ENCODE results near the gene CSNK1G1. TPM values are rescaled to one million over a fixed set of nuclear protein-coding genes. Genes with fewer than 3 reads are reported as not detected.
"Not testable (repeated sequence)": the region's sequence is repeated elsewhere in the genome, so short reads cannot be mapped to it uniquely, and the experiment has no call there.

The CSNK1G1 gene
- total RNA-seq, 1 donor from 2014 or later = 37.0 TPM

- H3K27ac ChIP-seq (ENCODE audit: low read depth, low read length) = no peak overlapping the region
- H3K36me3 ChIP-seq (ENCODE audit: insufficient read depth, low read length) = peaks cover 32% of the 10 kb centered on the region
- no peak overlapping the region for H2AFZ ChIP-seq (ENCODE audit: low read depth, low read length)
- H3K4me1 ChIP-seq (ENCODE audit: insufficient read depth, low read length) = no peaks in the 10 kb centered on the region
- no peaks in the 10 kb centered on the region for H3K9me3 Mint-ChIP-seq (ENCODE audit: unreplicated experiment)
- no peak overlapping the region for H3K9ac ChIP-seq (ENCODE audit: low read length)
- FAIRE-seq (no peak), DNase-seq (ENCODE audit: low read depth) (no peak)
- H4K20me1 ChIP-seq (ENCODE audit: insufficient read depth, low read length) = peaks cover 11% of the 10 kb centered on the region
- no peaks in the 10 kb centered on the region for H3K27me3 Mint-ChIP-seq (ENCODE audit: low read depth, unreplicated experiment)
- peaks cover 12% of the 10 kb centered on the region for H3K79me2 ChIP-seq (ENCODE audit: insufficient read depth, low read length)
- peaks cover 22% of the 10 kb centered on the region for H3K36me3 Mint-ChIP-seq (ENCODE audit: low read depth, unreplicated experiment)
- H3K4me1 Mint-ChIP-seq (ENCODE audit: low read depth, unreplicated experiment) = peaks cover 10% of the 10 kb centered on the region
- H3K27ac Mint-ChIP-seq (ENCODE audit: unreplicated experiment) = peak overlapping the region; percentile 47
- no peak for TF ChIP-seq EZH2 (IDR thresholded peaks at IDR 0.05; ENCODE audit: insufficient read depth, low read length)
- H3K4me3 Mint-ChIP-seq (ENCODE audit: unreplicated experiment) = no peak overlapping the region
- no peak overlapping the region for H3K4me3 ChIP-seq (ENCODE audit: insufficient read depth, low read depth, low read length)
- H3K4me2 ChIP-seq (ENCODE audit: low read length) = no peak overlapping the region
- H3K9me3 ChIP-seq (ENCODE audit: insufficient read depth, low read depth, low read length) = no peaks in the 10 kb centered on the region
- no peaks in the 10 kb centered on the region for H3K27me3 ChIP-seq (ENCODE audit: insufficient read depth, low read length)
These were observed 40.8 kb upstream of the CSNK1G1 start for GRCh38 chr15:64396789-64397188.

- H3K9ac ChIP-seq (ENCODE audit: low read length); H3K4me1 ChIP-seq (ENCODE audit: insufficient read depth, low read length); H3K4me3 Mint-ChIP-seq (ENCODE audit: unreplicated experiment); DNase-seq (ENCODE audit: low read depth); H3K27me3 Mint-ChIP-seq (ENCODE audit: low read depth, unreplicated experiment); H3K9me3 Mint-ChIP-seq (ENCODE audit: unreplicated experiment); H3K27ac Mint-ChIP-seq (ENCODE audit: unreplicated experiment); H3K4me3 ChIP-seq (ENCODE audit: insufficient read depth, low read depth, low read length); H2AFZ ChIP-seq (ENCODE audit: low read depth, low read length); H3K27ac ChIP-seq (ENCODE audit: low read depth, low read length); H3K27me3 ChIP-seq (ENCODE audit: insufficient read depth, low read length); H3K9me3 ChIP-seq (ENCODE audit: insufficient read depth, low read depth, low read length); FAIRE-seq; H3K4me2 ChIP-seq (ENCODE audit: low read length): not testable (repeated sequence)
- peaks cover 22% of the 10 kb centered on the region for H3K36me3 ChIP-seq (ENCODE audit: insufficient read depth, low read length)
- peaks cover 14% of the 10 kb centered on the region for H4K20me1 ChIP-seq (ENCODE audit: insufficient read depth, low read length)
- H3K79me2 ChIP-seq (ENCODE audit: insufficient read depth, low read length) = peaks cover 50% of the 10 kb centered on the region
- Mint-ChIP-seq H3K4me1 (ENCODE audit: low read depth, unreplicated experiment) (peaks cover 15% of the 10 kb centered on the region), H3K36me3 (ENCODE audit: low read depth, unreplicated experiment) (peaks cover 12% of the 10 kb centered on the region)
These were observed 36.5 kb upstream of the CSNK1G1 start for GRCh38 chr15:64392471-64392870.

- Histone ChIP-seq H3K9ac (ENCODE audit: low read length) (no peak overlapping the region), H3K4me3 (ENCODE audit: insufficient read depth, low read depth, low read length) (peak overlapping the region; percentile 95), H3K4me1 (ENCODE audit: insufficient read depth, low read length) (peaks cover 5% of the 10 kb centered on the region), H3K79me2 (ENCODE audit: insufficient read depth, low read length) (peaks cover 52% of the 10 kb centered on the region), H3K9me3 (ENCODE audit: insufficient read depth, low read depth, low read length) (no peaks in the 10 kb centered on the region), H3K27me3 (ENCODE audit: insufficient read depth, low read length) (no peaks in the 10 kb centered on the region), H4K20me1 (ENCODE audit: insufficient read depth, low read length) (peaks cover 14% of the 10 kb centered on the region), H3K36me3 (ENCODE audit: insufficient read depth, low read length) (peaks cover 5% of the 10 kb centered on the region), H3K4me2 (ENCODE audit: low read length) (peak overlapping the region; percentile 84), H3K27ac (ENCODE audit: low read depth, low read length) (no peak overlapping the region), H2AFZ (ENCODE audit: low read depth, low read length) (no peak overlapping the region)
- Mint-ChIP-seq H3K9me3 (ENCODE audit: unreplicated experiment) (no peaks in the 10 kb centered on the region), H3K4me1 (ENCODE audit: low read depth, unreplicated experiment) (peaks cover 9% of the 10 kb centered on the region), H3K27ac (ENCODE audit: unreplicated experiment) (peak overlapping the region; percentile 77), H3K4me3 (ENCODE audit: unreplicated experiment) (peak overlapping the region; percentile 97), H3K36me3 (ENCODE audit: low read depth, unreplicated experiment) (peaks cover 4% of the 10 kb centered on the region), H3K27me3 (ENCODE audit: low read depth, unreplicated experiment) (no peaks in the 10 kb centered on the region)
- no peak for DNase-seq (ENCODE audit: low read depth)
- no peak for FAIRE-seq
- no peak for TF ChIP-seq CTCF (IDR thresholded peaks at IDR 0.05; ENCODE audit: insufficient read depth, low read depth, low read length)
- TF ChIP-seq EZH2 (IDR thresholded peaks at IDR 0.05; ENCODE audit: insufficient read depth, low read length) = no peak
These were observed 33.1 kb upstream of the CSNK1G1 start for GRCh38 chr15:64389036-64389435.
